IPS-NIHi7 (cell line): Measurements from ENCODE around the gene CKMT2.
"Not testable (repeated sequence)": the region's sequence is repeated elsewhere in the genome, so short reads cannot be mapped to it uniquely, and the experiment has no call there.

ENCODE experiments used
- DNase-seq: peaks from one replicate; pipeline ENCODE4 v3.0.0; 2012; ENCODE audit warnings: mixed read lengths; ENCODE audit errors: extremely low spot score

Gene CKMT2

DNA sequence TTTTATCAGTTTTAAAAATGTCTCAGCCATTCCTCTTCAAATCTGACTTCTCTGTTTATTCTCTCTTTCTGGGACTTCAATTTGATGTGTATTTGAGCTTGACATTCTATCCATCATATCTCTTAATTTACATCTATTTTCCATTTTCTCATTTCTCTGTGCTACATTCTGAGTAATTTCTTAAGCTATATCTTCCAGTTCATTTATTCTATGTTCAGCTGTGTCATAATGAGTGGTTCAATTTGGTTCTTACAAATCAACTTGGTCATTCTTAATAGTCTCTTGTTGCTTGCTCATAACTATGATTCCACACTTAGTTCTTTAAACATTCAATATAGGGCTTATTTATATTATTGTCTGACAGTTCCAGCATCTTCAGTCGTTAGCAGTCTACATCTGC lies 16.9 kb downstream of the CKMT2 start:
- no peak for DNase-seq

DNA sequence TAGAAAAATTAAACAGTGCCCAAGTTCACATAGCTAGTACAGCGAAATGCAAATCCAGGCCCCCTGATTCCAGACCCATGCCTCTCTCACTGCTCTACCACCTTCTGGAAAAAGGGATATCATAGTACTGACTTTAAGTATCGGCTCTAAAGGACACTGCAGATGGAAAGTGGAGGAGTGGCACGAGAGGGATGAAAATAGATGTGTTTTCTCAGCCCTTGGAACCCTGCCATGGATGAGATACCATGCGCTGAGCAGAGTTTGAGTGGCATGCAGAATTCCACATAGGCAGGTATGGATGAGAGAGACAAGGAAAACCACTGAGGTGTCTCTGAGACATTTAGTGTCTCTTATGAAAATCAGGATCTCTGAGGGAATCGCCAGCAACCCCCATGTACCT lies 18.8 kb downstream of the CKMT2 start:
- no peak for DNase-seq

DNA sequence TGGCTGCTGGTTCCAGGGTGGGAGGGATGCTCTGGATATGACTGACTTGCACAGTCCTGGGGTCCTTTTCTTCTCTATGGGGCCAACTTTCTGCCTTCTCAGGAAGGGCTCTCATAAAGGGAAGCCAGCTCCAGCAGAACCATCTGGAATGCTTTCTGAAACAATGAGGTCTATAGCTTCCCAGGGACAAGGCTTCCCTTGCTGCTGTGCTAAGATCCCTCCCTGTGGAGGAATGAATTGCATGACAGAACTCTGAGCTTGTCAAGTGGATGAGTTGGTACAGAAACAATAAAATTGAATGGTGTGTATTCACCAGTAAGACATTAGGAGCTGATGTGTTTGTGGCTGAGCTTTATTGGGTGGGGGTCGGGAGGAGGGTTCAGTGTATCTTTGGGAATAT lies 19.8 kb downstream of the CKMT2 start:
- no peak for DNase-seq

DNA sequence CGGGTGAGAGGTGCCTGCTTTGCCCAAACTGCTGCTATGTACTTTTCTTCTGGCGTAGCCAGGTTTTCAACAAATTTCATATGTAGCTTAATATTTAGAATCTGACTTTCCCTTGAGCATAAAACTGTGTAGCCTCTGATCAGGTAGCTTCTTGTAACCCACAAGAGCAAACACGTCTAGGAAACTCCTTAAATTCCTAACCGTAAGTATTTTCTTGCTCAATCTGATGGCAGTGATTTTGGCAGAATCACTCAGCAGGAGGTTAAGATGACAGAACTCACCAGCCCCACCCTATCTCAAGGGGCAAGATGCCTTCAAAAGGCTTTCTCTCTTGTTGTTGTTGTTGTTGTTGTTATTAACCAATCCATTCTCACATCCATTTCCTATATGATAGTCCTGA lies 20.8 kb downstream of the CKMT2 start:
- no peak for DNase-seq

DNA sequence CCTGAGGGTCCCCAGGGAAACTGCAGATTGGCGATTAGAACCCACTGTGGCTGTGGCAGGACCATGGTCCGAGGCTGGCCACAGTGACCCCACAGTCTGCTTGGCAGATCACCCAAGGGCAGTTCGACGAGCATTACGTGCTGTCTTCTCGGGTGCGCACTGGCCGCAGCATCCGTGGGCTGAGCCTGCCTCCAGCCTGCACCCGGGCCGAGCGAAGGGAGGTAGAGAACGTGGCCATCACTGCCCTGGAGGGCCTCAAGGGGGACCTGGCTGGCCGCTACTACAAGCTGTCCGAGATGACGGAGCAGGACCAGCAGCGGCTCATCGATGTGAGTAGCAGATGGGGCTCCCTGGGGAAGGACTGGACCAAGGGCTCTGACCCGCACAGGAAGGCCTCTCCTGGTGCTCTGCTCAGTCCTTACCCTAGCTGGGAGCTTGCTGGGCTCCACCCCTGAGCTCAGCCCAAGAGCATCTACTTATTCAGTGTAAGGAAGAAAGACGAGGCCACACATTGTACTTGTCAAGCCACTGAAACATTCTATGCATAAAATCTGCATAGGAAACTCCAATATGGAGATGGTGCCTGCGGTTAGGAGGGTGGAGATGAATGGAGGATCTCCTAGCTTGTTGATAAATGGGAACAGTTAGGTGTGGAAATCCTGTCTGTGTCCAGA lies 21.9 kb downstream of the CKMT2 start:
- no peak for DNase-seq

DNA sequence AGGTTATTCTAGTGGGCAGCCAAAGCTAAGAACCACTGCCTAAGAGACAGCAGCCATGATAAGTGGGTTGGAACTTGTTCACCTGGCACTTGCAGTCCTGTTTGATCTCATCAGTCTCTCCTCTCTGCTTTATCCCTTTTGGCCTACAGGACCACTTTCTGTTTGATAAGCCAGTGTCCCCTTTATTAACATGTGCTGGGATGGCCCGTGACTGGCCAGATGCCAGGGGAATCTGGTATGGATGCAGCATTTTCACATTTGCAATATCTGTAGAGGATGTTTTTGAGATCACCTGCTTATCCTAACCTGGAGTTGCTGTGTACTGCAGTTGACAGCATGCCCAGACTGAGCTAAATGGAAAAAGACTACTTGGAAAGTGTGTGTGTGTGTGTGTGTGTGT lies 23.6 kb downstream of the CKMT2 start:
- DNase-seq: no peak

DNA sequence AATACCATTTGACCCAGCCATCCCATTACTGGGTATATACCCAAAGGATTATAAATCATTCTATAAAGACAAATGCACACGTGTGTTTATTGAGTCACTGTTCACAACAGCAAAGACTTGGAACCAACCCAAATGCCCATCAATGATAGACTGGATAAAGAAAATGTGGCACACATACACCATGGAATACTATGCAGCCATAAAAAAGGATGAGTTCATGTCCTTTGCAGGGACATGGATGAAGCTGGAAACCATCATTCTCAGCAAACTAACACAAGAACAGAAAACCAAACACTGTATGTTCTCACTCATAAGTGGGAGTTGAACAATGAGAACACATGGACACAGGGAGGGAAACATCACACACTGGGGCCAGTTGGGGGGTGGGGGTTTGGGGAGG lies 29.7 kb downstream of the CKMT2 start:
- not testable (repeated sequence) for DNase-seq

DNA sequence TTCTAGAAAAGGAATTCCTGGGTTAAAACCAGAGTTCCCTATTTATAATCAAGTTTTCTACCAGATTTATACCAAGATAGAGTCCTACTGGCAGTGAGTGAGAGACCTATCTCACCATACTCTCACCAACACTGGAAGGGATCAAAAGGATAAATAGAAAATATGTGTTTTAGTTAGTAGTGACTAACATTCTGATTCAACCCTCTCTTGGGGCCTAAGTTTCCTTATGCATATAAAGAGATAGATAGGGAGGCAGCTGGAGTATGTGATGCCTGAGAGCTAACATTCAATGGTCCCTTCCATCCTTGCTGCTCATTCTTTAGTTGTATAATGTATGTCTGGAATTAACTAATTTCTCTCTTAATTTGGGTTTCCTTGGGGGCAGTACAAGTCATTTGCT lies 32.0 kb downstream of the CKMT2 start:
- DNase-seq: no peak

DNA sequence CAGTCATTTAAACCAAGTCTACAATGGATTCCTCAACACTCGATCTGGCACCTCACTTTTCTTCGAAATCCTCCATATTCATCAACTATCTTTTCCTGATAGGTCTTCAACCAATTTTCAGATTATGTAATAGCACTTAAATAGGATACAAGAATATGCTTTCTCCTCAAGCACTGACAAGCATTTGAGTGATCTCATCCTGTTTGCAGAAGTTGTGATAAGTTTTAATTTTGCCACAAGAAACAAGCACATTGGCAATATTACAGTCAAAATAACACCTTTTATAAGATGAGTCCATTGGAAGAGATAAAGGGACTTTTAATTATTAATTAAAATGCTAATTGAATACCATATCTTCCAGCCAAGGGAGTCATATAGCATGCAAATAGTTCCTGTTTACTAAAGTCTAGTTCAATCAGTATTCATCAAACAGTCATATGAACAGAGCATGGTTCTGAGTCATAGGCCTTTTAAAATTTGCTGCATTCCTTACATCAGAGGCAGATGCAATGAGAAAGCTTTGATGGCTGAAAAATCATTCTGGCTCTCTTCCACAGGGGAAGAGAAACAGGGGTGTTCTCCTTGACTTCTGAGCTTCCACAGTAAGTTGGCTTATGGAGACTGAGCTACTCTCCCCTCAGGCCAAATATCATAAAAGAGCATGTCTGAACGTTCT lies 35.5 kb downstream of the CKMT2 start:
- no peak for DNase-seq

DNA sequence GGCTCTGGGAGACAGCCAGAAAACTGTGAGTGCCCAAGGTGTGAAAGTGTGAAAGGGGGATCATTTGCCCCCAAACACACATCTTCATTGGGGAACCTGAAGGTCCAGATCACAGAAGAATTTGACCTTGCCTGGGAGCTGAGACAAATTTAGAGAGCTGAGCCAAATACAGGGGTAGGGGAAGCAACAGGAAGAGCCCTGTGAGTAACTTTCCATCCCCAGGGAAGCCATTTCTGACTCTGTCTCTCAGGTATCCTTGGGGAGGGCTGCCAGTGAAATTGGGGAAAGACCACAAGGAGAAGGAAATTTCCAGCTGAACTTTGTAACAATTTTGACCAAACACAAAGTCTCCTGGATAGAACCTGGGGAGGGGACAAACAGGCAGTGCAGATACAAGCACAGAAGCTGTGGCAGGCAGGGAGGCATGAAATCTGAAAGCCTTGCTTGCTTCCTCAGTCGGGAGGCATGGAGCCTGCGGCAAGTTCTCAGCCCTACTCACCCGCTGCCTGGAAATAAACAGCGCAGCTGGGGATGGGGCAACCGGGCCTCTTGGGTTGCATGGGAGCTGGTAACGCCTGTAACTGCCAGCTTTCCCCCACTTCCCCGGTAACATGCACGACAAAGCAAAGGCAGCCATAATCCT lies 36.8 kb downstream of the CKMT2 start:
- DNase-seq: no peak

DNA sequence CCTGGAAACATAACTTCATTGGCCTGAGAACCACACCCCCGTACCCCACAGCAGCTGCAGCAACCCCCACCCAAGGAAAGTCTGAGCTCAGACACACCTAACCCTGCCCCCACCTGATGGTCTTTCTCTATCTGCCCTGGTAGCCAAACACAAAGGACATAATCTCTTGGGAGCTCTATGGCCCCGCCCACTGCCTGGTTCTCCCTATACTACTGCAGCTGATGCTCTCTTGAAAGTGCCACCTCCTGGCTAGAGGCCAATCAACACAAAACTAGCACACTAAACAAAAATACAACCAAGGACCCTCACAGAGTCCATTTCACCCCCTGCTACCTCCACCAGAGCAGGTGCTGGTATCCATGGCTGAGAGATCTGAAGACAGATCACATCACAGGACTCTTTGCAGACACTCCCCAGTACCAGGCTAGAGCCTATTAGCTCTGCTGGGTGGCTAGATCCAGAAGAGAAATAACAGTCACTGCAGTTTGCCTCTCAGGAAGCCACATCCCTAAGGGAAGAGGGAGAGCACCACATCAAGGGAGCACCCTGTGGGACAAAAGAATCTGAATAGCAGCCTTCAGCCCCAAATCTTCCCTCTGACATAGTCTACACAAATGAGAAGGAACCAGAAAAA lies 37.4 kb downstream of the CKMT2 start:
- DNase-seq: not testable (repeated sequence)

DNA sequence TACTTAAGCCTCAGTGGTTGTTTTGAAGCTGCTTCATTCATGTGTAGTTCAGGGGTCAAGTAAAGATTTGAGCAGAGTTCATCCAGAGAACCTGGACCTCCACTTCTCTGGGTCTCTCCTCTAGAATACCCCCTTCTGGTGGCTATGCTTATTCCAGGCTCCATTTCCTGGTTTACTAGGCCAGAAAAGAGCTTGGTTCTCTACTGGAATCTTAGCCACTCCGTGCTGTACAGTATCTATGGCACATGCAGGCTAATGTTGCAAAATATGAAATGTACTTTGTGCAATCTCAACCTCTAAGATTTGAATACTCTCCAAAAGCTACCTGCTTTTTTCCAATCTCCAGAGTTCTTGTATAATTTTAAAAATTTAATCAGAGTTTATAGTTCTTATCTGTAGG lies 50.9 kb downstream of the CKMT2 start:
- DNase-seq: no peak

DNA sequence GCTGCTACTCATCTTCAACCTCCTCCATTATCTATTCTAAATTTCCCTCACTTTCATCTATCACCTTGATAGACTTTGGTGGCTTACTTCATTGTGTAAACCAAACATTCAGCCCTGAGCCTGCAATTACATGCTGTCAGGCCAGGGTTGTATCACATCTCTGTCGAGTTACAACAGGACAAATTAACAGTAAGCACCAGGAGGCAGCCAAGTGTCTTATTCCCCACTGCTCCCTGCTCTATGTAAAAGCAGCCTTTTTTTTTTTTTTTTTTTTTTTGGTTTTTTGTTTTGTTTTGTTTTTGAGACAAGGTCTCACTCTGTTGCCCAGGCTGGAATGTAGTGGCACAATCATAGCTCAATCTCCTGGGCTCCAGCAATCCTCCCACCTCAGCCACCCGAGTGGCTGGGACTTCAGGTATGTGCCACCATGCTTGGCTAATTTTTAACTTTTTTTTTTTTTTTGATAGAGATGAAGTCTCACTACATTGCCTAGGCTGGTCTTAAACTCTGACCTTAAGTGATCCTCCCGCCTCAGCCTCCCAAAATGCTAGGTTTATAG lies 53.0 kb downstream of the CKMT2 start:
- DNase-seq: no peak

DNA sequence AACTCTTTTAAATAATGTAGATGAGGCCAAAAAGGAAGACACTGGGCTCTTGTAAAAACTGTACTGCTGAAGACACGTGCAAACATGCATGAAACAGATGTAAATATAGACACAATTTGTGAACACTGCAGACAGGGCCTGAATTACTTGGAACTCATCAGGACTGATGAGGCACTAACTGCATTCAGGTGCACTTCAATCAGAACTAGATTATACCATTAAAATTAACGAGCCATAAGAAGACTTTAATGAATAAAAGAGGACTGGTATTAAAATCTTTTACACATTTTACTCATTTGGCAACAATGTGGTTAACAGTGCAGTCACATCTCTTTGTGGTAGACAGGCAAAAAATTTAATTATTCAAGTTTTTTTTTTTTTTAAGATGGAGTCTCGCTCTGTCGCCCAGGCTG lies 54.9 kb downstream of the CKMT2 start:
- DNase-seq: no peak

DNA sequence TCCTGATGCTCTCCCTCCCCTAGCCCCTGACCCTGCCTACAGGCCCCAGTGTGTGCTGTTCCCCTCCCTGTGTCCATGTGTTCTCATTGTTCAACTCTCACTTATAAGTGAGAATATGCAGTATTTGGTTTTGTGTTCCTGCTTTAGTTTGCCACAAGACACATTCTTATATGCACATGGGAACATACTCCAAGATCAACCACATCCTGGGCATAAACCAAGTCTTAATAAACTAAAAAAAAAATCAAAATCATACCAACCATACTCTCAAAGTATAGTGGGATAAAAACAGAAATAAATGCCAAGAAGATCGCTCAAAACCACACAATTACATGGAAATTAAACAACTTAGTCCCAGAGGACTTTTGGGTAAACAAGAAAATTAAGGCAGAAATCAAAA lies 57.0 kb downstream of the CKMT2 start:
- DNase-seq: no peak

DNA sequence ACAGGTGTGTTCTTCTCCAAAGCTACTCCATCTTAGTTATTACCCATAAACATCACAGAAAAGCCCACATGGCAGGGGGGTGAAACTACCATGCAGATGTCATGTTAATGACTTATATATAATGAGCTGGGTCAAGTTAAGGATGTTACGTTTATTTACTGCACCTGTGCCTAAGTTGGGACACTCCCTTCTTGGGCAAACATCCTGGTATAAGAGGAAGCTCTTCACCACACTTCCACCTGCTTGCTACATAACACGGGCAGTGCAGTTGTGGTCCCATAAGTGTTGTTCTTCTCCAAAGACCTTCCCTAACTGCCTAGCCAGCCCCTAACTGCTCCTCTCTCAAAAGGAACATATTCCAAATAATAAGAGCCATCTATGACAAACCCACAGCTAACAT lies 59.0 kb downstream of the CKMT2 start:
- DNase-seq: no peak

DNA sequence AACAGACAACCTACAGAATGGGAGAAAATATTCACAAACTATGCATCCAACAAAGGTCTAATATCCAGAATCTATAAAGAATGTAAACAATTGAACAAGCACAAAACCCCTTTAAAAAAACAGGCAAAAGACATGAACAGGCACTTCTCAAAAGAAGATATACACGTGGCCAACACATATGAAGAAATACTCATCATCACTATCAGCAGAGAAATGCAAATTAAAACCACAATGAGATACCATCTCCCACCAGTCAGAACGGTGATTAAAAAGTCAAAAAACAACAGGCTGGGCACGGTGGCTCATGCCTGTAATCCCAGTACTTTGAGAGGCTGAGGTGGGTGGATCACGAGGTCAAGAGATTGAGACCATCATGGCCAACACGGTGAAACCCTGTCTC lies 60.9 kb downstream of the CKMT2 start:
- not testable (repeated sequence) for DNase-seq

DNA sequence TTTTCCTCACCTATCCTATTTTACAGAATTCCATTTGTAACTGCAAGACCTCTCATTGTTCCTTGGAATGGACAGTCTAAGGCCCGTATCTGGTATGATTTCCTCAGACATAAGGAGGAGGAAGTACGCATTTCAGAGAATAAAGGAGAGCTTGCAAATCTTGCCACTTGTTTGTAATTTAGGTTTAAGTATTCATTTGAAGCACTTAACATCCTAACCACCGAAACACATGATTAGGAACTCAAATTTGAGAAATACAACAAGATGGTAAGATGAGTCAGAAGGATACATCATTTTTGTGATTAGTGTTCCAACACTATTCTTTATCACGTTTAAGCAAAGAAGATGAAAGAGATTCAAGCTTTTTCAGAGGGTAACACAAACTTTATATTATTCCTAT lies 64.4 kb downstream of the CKMT2 start:
- DNase-seq: no peak

DNA sequence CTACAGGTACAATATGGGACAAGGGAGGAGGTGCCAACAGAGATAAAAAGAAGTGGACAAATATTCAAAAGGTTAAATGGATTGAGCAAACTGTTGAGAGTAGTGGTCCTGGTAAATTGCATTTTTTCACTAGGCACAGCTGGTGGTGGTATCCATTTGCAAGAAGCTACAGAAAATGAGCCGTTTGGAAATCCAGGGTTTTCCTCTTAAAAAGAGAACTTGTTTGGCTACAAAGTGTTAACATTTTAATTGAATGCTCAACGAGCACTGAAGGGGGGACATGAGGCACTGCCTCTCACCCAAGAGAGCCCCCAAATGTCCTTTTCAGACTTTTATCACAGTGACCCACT lies 67.8 kb downstream of the CKMT2 start:
- DNase-seq: no peak

DNA sequence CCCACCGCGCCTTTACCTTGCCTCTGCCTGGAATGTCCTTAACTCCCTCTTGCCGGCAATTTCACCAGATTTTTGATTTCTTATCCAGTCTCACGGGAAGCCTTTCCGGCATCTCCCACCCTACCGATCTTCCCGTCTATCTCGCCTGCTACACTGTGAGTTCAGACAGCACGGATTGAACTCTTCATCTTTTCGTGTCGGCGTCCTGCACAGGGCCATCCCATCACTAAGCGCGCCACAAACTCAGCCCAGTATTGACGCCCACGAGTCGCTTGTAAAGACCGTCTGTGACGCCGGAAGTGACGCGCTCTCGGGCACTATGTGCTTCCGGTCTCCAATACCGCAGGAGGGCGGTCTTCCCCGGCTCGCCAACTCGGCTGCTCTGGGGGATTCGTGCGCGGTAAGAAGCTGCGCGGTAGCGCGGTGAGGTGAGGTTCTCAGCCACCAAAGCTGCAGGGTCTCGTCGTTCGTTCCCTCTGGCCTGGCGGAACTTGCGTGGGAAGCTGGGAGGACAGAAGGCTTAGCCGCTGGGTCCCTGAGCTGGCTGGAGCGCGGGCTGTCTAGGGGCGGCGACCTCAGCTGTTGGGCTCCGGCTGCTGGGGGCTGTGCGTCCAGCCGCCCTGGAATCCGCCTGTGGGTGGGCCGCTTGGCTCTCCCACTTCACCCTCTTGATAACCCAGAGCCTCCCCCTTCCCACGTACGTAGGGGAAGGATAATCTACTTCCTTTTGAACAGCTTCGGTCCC lies 68.3 kb downstream of the CKMT2 start, which contains the start of gene ZCCHC9:
ZCCHC9 (plus strand) TSS at position 317 of the 745 bp plus-strand sequence. CDS start 3,171 bp downstream, outside the sequence.
- peak; percentile 92 for DNase-seq

DNA sequence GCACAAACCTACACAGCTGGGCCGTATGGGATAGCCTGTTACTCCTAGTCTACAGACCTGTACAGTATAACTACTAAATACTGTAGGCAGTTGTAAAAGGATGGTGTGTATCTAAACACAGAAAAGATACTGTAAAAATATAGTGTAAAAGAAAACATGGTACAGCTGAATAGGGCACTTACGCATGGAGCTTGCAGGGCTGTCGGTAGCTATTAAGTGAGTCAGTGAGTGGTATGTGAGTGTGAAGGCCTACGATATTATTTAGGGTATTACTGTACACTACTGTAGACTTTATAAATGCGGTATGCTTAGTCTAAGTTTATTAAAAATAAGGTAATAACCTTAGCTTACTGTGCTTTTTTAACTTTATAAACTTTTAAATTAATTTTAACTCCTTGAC lies 69.5 kb downstream of the CKMT2 start:
- DNase-seq: no peak

DNA sequence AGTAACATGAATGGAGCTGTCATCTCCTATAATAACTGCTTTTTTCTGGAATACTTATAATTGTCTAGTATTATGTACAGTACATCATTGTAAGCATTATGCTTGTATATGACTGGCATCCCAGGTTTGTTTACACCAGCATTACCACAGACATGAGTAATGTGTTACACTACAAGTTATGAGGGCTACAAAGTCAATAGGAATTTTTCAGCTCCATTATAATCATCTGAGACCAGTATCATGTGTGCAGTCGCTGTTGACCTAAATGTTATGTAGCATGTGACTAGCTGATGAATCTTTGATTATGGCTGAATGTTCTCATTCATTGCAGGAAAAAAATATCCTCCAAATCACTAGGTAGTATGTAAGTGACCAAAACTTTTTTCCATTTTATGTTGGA lies 70.4 kb downstream of the CKMT2 start:
- DNase-seq: no peak
